ENCODE data around the gene MAT1A. TPM values are rescaled to one million over a fixed set of nuclear protein-coding genes. Genes with fewer than 3 reads are reported as not detected.
A peak's percentile ranks its signal among the peaks of the same experiment; 100 is the strongest.

Gene MAT1A
- total and polyA plus RNA-seq, 2 of the 13 experiments (the other 11 are each of a cell fraction or from before 2014, with no cell fraction given) = 57.1 to 76.9 TPM

- H4K20me1 ChIP-seq (ENCODE audit: insufficient read depth, low read length) = no peaks in the 10 kb centered on the region
- in situ Hi-C loops (cut with HindIII; ENCODE audit: extremely low pct_ligation_motif_present, low pct_unique_long_range_greater_than_20kb) (loop anchor here (25.0 kb wide), 1 partner anchor 253 kb away; no protein-coding TSS in a partner anchor), intact Hi-C loops (cut with micrococcal nuclease; ENCODE audit: unreplicated experiment) (no loop called here)
- peak overlapping the region; percentile 50 for H3K4me2 ChIP-seq (ENCODE audit: low read depth, low read length)
- H3K4me1 ChIP-seq (ENCODE audit: insufficient read depth, low read length) = peaks cover 58% of the 10 kb centered on the region
- ChIA-PET CTCF (ENCODE audit: low intra/inter-chr PET ratio, low total read pairs) (no interaction called here), POLR2A (interaction anchor here (0.6 to 2.3 kb wide), 5 partner anchors 13 to 149 kb away, joined by 3 to 7 read pairs (median 4); partner anchors contain the start of genes MAT1A and PRXL2A)
- no peak overlapping the region for H2AFZ ChIP-seq (ENCODE audit: low read length)
- no peaks in the 10 kb centered on the region for H3K27me3 ChIP-seq (ENCODE audit: control insufficient read depth in 1 of 2, insufficient read depth in 2 of 2, low read length in 2 of 2)
- ATAC-seq = peak; percentile 47
- H3K4me3 ChIP-seq (replicated peaks in 1 of 3; ENCODE audit: insufficient read depth in 1 of 3, low read depth in 2 of 3, low read length in 3 of 3) = no peak overlapping the region
- H3K27ac ChIP-seq (ENCODE audit: extremely low read length, insufficient read depth, low read length) = no peak overlapping the region
- no peaks in the 10 kb centered on the region for H3K79me2 ChIP-seq (ENCODE audit: insufficient read depth, low read length)
- H3K36me3 ChIP-seq (replicated peaks in 1 of 2; ENCODE audit: control insufficient read depth in 1 of 2, insufficient read depth in 2 of 2, low read length in 2 of 2) = no peaks in the 10 kb centered on the region
- no TSS peak for BruUV-seq (replicated peaks)
- H3K9ac ChIP-seq (ENCODE audit: insufficient read depth, low read depth, low read length) = no peak overlapping the region
- peak; percentile 61 for DNase-seq (ENCODE audit: low spot score)
- 7% methylated on average over 4 of the region's 6 CpGs for WGBS (ENCODE audit: low lambda C conversion rate)
- FAIRE-seq = no peak
- peaks cover 7% of the 10 kb centered on the region for H3K9me3 ChIP-seq (ENCODE audit: low read length)
- no peak for TF ChIP-seq ZNF510 (CRISPR knock-in tag; IDR thresholded peaks at IDR 0.05; ENCODE audit: low read depth)
- peak; percentile 31; the same call in 1 of the 2 replicates for TF ChIP-seq CREB1 (IDR thresholded peaks at IDR 0.05)
- no peak for TF ChIP-seq CREB1 (CRISPR knock-in tag; IDR thresholded peaks at IDR 0.05)
- no peak for TF ChIP-seq HMG20A (CRISPR knock-in tag; IDR thresholded peaks at IDR 0.05; ENCODE audit: borderline replicate concordance)
- TF ChIP-seq KDM1A (CRISPR knock-in tag; IDR thresholded peaks at IDR 0.05) = peak; percentile 76; the same call in 1 of the 2 replicates
- TF ChIP-seq ZNF615 (CRISPR knock-in tag; IDR thresholded peaks at IDR 0.05; ENCODE audit: borderline replicate concordance) = no peak
- no peak for TF ChIP-seq REST (IDR thresholded peaks at IDR 0.05; ENCODE audit: borderline replicate concordance in 1 of 2, low read depth in 1 of 2, low read length in 2 of 2)
- no peak for TF ChIP-seq ZNF574 (CRISPR knock-in tag; IDR thresholded peaks at IDR 0.05)
- no peak for TF ChIP-seq ZSCAN25 (CRISPR knock-in tag; IDR thresholded peaks at IDR 0.05)
- TF ChIP-seq GFI1 (CRISPR knock-in tag; IDR thresholded peaks at IDR 0.05; ENCODE audit: borderline replicate concordance) = 0 out of 2 replicates have a peak, but pooled peaks have one; percentile 37
- TF ChIP-seq CEBPZ (IDR thresholded peaks at IDR 0.05; ENCODE audit: low read length) = no peak
- no peak for TF ChIP-seq MLLT10 (CRISPR knock-in tag; IDR thresholded peaks at IDR 0.05)
- peak; percentile 100 for TF ChIP-seq ZNF770 (CRISPR knock-in tag; IDR thresholded peaks at IDR 0.05)
Observed at GRCh38 chr10:80259405-80259871, 30.0 kb downstream of the MAT1A start.

All from HepG2 (cell line).